ENCODE data around the gene CACNG6. TPM values are rescaled to one million over a fixed set of nuclear protein-coding genes. Genes with fewer than 3 reads are reported as not detected.
"Not testable (repeated sequence)": the region's sequence is repeated elsewhere in the genome, so short reads cannot be mapped to it uniquely, and the experiment has no call there.

The CACNG6 gene
- total RNA-seq, 1 experiment from 2014 or later, result not detected

DNA sequence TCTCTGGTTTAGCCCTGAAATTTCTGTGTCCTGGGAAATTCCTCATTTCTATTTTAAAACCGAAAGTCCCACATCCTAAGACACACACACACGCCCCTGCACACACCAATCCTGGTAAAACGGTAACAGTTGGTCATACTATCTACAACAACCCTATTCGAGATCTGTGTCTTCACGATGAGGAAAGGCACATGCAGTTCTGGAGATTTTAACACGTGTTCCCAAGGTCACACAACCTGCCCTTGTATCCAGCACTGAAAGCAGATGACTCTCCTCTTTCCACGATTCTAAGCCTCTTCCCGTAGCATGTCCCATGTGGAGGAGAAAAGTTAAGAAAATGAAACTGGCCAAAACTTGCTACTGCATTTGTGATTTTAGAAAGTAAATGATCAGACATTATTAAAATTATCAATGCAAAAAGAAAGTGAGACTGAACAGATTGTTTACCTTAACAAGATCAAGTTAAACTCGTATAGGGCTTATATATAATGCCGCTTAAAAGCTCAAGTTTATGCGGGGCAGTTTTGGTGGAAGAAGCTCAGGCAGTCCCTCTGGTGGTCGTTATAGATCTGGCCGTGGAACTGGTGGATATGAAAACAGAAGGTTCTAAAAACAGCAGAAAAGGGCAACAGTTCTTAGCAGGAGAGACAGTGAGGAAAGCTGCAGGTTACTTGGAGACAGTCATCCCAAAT, 39.6 kb downstream of the CACNG6 start:
- Histone ChIP-seq H3K27ac (ENCODE audit: low read length) (0 out of 2 replicates have a peak overlapping the region, but pooled peaks have one; percentile 0), H3K9me3 (ENCODE audit: low read length) (no peaks in the 10 kb centered on the region), H3K9me2 (replicated peaks; ENCODE audit: low read length) (no peaks in the 10 kb centered on the region), H3K27me3 (ENCODE audit: low read length) (no peaks in the 10 kb centered on the region), H3K4me2 (ENCODE audit: low read length) (peak overlapping the region; percentile 79), H3F3A (ENCODE audit: low read length, unreplicated experiment) (peaks cover 3% of the 10 kb centered on the region), H3K4me3 (ENCODE audit: low read length) (peak overlapping the region; percentile 62), H4K20me1 (ENCODE audit: low read length) (no peaks in the 10 kb centered on the region), H3K4me1 (ENCODE audit: insufficient read depth, low read length) (peaks cover 31% of the 10 kb centered on the region), H3K9ac (ENCODE audit: low read length) (peak overlapping the region; percentile 8; the same call in 1 of the 2 replicates), H3K79me2 (ENCODE audit: low read length) (no peaks in the 10 kb centered on the region), H3K36me3 (ENCODE audit: low read depth, low read length) (no peaks in the 10 kb centered on the region), H2AFZ (ENCODE audit: low read length) (peak overlapping the region; percentile 79)
- no TSS peak for BruUV-seq (replicated peaks)
- POLR2A ChIA-PET (ENCODE audit: unreplicated experiment), result interaction anchor here (0.6 kb wide), 1 partner anchor 65 kb away, joined by 3 read pairs; no protein-coding TSS in a partner anchor
- intact Hi-C loops (cut with micrococcal nuclease), result loop anchor here (1.0 to 2.0 kb wide), 4 partner anchors 50 to 238 kb away; no protein-coding TSS in a partner anchor
- ATAC-seq, result peak; percentile 42
- DNase-seq, result peak; percentile 72
- TF ChIP-seq CTCF (conservative IDR thresholded peaks at IDR 0.05; ENCODE audit: low read depth, low read length) (peak; percentile 90), EZH2 (IDR thresholded peaks at IDR 0.05; ENCODE audit: low read length, unreplicated experiment) (no peak)
- CTCF ChIA-PET, result interaction anchor here (0.5 to 1.3 kb wide), 7 partner anchors 29 to 238 kb away, joined by 3 to 8 read pairs (median 4); partner anchors contain the start of gene CNOT3

DNA sequence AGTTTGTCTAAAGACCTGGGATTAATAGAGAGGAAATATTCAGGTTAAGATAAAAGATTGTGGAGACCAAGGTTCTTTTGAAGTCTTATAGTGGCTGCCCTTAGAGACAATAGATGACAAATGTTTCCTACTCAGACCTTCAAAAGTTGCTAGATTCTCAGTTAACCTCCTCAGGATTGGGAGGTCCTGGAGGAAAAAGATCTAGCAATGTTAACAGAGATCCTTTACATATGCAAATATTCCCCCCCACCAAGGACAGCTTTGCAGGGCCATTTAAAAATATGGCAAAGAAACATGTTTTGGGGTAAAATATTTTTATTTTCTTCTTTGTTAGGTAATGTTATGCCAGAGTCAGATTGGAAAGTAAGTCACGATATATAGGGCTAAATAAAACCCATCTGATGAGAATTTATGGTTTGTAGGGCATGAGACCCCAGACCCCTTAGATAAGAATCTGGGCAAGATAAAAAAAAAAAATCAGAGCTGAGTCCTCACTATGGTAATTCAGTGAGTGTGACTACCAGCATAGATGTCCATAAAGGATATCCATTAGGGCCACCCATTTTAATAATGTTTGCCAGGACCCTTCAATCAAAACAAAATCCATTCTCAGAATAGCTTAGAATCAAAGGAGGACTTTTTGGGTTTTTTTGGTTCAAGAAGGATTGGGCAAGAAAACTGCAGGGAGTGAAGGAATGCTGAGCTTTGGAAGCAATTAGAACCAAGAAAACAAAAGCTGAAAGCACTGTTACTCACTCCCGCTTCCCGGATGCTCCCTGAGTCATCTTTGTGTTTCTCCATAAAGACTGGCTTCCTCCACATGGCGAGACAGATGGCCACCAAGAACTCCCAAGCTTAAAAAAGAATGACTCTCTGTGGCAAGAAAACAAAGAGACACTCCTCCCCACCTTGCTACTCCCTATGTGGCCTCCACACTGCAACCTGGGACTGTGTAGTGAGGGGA, 44.1 kb downstream of the CACNG6 start:
- POLR2A ChIA-PET (ENCODE audit: unreplicated experiment), result interaction anchor here (0.8 kb wide), 1 partner anchor 55 kb away, joined by 5 read pairs; no protein-coding TSS in a partner anchor
- BruUV-seq (replicated peaks), result no TSS peak
- CTCF ChIA-PET, result interaction anchor here (1.0 to 1.5 kb wide), 2 partner anchors 227 to 243 kb away, joined by 3 to 10 read pairs; no protein-coding TSS in a partner anchor
- Histone ChIP-seq H3K9me3 (ENCODE audit: low read length) (no peaks in the 10 kb centered on the region), H3K27me3 (ENCODE audit: low read length) (no peaks in the 10 kb centered on the region), H2AFZ (ENCODE audit: low read length) (peak overlapping the region; percentile 88), H3K79me2 (ENCODE audit: low read length) (no peaks in the 10 kb centered on the region), H3K4me2 (ENCODE audit: low read length) (peak overlapping the region; percentile 74), H4K20me1 (ENCODE audit: low read length) (no peaks in the 10 kb centered on the region), H3K4me1 (ENCODE audit: insufficient read depth, low read length) (peaks cover 25% of the 10 kb centered on the region), H3K4me3 (ENCODE audit: low read length) (no peak overlapping the region), H3K9me2 (replicated peaks; ENCODE audit: low read length) (no peaks in the 10 kb centered on the region), H3K27ac (ENCODE audit: low read length) (peak overlapping the region; percentile 79), H3K9ac (ENCODE audit: low read length) (peak overlapping the region; percentile 48), H3F3A (ENCODE audit: low read length, unreplicated experiment) (peaks cover 3% of the 10 kb centered on the region), H3K36me3 (ENCODE audit: low read depth, low read length) (no peaks in the 10 kb centered on the region)
- DNase-seq, result peak; percentile 91
- TF ChIP-seq EZH2 (IDR thresholded peaks at IDR 0.05; ENCODE audit: low read length, unreplicated experiment), result no peak
- intact Hi-C loops (cut with micrococcal nuclease), result no loop called here
- peak; percentile 89 for ATAC-seq

- CTCF ChIA-PET; ATAC-seq; H4K20me1 ChIP-seq (ENCODE audit: low read length); intact Hi-C loops (cut with micrococcal nuclease); H3F3A ChIP-seq (ENCODE audit: low read length, unreplicated experiment); BruUV-seq (replicated peaks); H3K4me3 ChIP-seq (ENCODE audit: low read length); DNase-seq; H3K36me3 ChIP-seq (ENCODE audit: low read depth, low read length); H3K9me2 ChIP-seq (replicated peaks; ENCODE audit: low read length); H3K79me2 ChIP-seq (ENCODE audit: low read length); H3K9ac ChIP-seq (ENCODE audit: low read length); H2AFZ ChIP-seq (ENCODE audit: low read length); H3K27me3 ChIP-seq (ENCODE audit: low read length); H3K4me2 ChIP-seq (ENCODE audit: low read length); H3K9me3 ChIP-seq (ENCODE audit: low read length): not testable (repeated sequence)
- Histone ChIP-seq H3K4me1 (ENCODE audit: insufficient read depth, low read length) (peaks cover 17% of the 10 kb centered on the region), H3K27ac (ENCODE audit: low read length) (peak overlapping the region; percentile 79)
- POLR2A ChIA-PET (ENCODE audit: unreplicated experiment), result interaction anchor here (0.8 kb wide), 1 partner anchor 56 kb away, joined by 5 read pairs; no protein-coding TSS in a partner anchor
These were observed 45.1 kb downstream of the CACNG6 start for GRCh38 chr19:54036542-54036941.
